Measurements from ENCODE around the gene CERS5.

GRCh38 chr12:50151047-50151687 lies 16.0 kb downstream of the CERS5 start:
- TF ChIP-seq POLR2AphosphoS5 (IDR thresholded peaks at IDR 0.05; ENCODE audit: borderline replicate concordance, low read depth, low read length) (no peak), EZH2 (IDR thresholded peaks at IDR 0.05) (no peak)

All from SK-N-MC (cell line).